Activated CD4-positive, CD25-positive, alpha-beta regulatory T cell treated with anti-CD3 and anti-CD28 coated beads, Interleukin-2, amount 50 U/mL, for 24 hours (primary cell): ENCODE data around the gene RAPGEF5.
A peak's percentile ranks its signal among the peaks of the same experiment; 100 is the strongest.
"Not testable (repeated sequence)": the region's sequence is repeated elsewhere in the genome, so short reads cannot be mapped to it uniquely, and the experiment has no call there.

Source experiments
- ATAC-seq, 2 donors: fragments of 150-1000 bp; cut with Tn5 transposase; one replicate each; pipeline ENCODE4 v1.10.0; 2021; ENCODE audit warnings: mild to moderate bottlenecking in 1 of 2, moderate library complexity in 1 of 2

Gene RAPGEF5

GRCh38 chr7:22110227-22110839 is 246.6 kb downstream of the RAPGEF5 start:
- peak; percentile 63 to 65 for ATAC-seq

- ATAC-seq, result no peak
These were observed 247.2 kb downstream of the RAPGEF5 start for GRCh38 chr7:22109761-22110160.

GRCh38 chr7:22108151-22108845 is 248.7 kb downstream of the RAPGEF5 start:
- ATAC-seq, result no peak

GRCh38 chr7:22105550-22105949 is 251.4 kb downstream of the RAPGEF5 start:
- no peak for ATAC-seq

GRCh38 chr7:22094413-22095342 is 262.3 kb downstream of the RAPGEF5 start:
- no peak for ATAC-seq

DNA sequence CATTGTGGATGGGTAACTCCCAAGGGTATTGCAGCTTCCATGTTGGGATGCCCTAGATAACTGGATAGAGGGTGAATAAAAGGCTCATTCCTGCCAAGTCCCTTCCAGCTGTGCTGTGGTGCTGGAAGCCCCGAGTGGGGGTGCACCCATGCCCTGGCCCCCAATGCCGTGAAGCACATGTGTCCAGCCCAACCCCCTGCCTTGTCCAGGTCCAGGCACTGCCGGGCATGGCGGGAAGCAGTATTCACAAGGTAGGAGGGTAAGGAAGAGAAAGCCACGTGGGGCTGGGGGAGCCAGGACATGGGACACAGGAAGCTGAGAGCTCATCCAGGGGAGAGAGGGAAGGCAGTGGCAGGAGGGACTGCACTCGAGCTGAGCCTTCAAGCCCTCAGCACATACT is 263.0 kb downstream of the RAPGEF5 start:
- ATAC-seq, result no peak

- ATAC-seq, result no peak
These were observed 264.0 kb downstream of the RAPGEF5 start for GRCh38 chr7:22093001-22093400.

- not testable (repeated sequence) for ATAC-seq
These were observed 265.9 kb downstream of the RAPGEF5 start for GRCh38 chr7:22090958-22091525.

GRCh38 chr7:22090512-22090911 is 266.4 kb downstream of the RAPGEF5 start:
- ATAC-seq, result no peak

- no peak for ATAC-seq
These were observed 266.8 kb downstream of the RAPGEF5 start for GRCh38 chr7:22090107-22090506.

DNA sequence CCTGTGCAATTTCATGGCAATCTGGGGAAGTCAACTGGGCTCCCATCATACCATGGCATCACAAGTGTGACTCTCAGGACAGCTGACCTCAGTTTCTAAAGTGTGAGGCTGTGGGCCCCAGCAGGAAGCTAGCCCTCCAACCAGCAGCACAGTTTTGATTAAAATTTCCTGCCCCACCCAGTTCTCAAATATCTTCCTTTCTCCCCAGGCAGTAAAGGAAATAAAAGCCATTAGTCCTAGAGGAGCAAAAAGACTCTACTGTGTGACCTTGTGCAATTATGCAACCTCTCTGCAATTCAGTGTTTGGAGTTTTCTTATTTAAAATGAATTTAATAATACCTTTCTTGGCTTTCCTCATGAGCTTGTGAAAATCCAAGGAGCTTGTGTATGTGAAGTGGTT is 268.1 kb downstream of the RAPGEF5 start:
- no peak for ATAC-seq

DNA sequence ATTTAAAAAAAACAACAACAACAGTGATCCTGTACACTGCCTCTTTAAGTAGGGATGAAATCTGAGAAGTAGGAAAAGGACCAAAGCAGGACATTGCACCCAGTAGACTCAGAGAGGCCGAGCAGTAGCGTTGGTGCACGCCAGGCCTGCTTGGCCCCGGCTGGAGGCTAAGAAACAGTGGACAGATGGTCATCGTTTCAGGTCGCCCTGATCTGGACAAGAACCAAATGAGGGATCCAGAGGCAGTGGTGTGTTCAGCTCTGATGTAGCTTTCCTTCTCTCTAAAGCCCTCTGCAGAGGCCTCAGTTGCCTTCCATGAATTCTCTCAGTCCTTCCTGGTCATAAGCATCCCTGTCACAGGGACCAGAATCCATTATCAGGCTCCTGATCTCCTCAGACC is 269.1 kb downstream of the RAPGEF5 start:
- no peak for ATAC-seq

DNA sequence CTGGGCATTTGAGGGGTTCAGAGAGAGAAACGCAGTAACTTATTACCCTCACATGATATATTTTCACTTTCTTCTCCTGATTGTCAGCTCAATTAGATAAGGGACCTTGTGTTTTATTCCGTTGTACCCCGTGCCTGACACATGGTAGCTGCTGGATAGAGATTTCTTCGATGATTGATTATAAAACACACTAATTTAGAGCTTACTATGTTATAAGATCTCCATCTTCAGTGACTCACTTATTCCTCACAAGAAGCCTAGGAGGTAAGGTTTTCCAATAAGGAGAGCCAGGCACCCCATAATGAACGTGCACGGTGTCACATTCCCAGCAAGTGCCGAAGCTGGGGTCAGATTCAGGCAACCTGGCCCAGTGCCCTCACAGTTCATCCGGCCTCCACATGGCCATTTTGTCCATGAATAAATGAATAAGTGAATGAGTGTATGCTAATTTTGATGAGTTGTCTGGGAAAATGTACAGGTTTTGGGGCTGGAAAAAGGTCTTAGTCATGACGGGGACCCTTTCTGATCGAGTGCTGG is 273.2 kb downstream of the RAPGEF5 start:
- ATAC-seq, result no peak

DNA sequence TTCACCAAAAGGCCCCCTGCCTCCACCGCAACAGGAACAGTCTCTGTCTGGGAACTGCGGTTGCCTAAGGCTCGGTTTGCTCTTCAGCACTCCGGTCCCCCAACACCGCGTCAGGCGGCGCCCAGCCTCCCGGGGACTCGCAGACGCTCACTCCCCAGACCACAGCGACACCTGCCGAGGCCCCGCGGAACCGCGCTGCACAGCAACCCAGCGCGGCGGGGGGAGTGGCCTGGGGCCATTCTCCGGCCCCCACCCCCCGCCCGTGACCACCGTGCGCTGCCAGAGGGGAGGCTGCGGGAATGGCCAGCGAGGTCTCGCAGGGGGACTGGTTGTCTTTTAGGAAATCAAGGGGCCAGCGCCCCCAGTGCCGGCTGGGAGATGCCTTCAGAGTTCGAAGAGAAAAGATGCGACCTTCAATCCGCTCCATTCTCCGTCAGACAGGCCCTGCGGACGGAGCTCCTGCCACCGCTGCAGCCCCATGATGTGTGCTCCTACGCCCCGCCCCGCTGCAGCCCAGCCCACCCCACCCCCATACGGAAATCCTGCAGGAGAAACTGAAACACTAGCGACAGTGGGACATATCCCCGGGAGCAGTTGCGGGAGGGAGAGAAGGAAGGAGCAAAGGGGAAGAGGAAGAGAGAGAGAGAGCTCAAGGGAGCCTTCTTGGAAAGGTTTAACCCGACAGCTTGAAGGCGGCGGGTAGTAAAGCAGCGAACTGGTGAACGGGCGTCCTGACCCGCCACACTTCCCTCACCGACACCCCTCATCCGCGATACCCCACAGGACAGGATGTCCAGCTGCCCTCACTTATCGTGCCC is 273.9 kb downstream of the RAPGEF5 start:
- ATAC-seq, result peak; percentile 94 to 96

DNA sequence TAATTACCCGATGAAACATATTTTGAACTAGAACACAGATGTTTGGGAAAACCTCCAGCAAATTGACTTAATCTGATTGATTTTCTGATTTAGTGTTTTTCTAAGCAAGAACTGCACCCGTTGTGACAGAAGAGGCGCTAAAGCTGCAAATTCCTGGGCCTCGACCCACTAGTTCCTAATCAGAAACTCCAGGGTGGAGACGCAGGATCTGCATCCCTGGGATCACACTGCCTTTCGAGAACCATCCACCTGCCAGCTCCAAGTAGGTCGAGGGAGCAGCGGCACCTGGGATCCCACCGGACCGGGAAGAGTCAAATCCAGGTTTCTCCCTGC is 274.4 kb downstream of the RAPGEF5 start:
- peak in 1 of 2 donors; percentile 6 for ATAC-seq

- not testable (repeated sequence) for ATAC-seq
These were observed 276.7 kb downstream of the RAPGEF5 start for GRCh38 chr7:22080219-22080618.

GRCh38 chr7:22078872-22079271 is 278.1 kb downstream of the RAPGEF5 start:
- ATAC-seq, result not testable (repeated sequence)

DNA sequence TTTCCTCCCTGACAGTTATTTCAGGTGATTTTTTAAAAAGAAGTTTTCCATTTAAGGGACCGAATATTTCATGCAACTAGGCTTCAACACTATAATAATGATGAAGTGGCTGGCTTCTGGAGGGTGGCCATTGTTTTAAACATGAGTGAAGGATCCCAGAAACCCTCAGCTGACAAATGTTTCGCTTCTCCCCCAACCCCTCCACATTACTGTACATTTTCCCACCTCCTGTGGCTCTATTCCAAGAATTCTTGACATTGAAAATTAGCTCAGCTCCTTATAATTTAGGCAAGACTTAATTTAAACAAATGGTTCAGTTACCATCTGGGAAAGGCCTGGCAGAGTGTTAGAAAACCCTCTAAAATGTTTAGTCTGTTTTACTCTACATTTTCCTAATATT is 281.4 kb downstream of the RAPGEF5 start:
- no peak for ATAC-seq

GRCh38 chr7:22074897-22075296 is 282.1 kb downstream of the RAPGEF5 start:
- ATAC-seq, result no peak
